Upper lobe of left lung (tissue), 4 donors: Measurements from ENCODE around the gene SIGLEC7.

Source experiments
- POLR2AphosphoS5 ChIP-seq, 2 donors: sonication (generic); formaldehyde crosslinking; IDR thresholded peaks; one replicate each; pipeline ENCODE4 v1.5.1; 2017; ENCODE audit warnings: antibody characterized with exemption in 2 of 2
- TF ChIP-seq, protein P1 (sequence below), 6 experiments: fragments of 450-650 bp in 4 of 6; fragments of 200-600 bp in 2 of 6; sonication (generic) in 2 of 6; IDR thresholded peaks; one replicate each; pipeline ENCODE4 v1.5.1; 2016 to 2019; ENCODE audit warnings: antibody characterized with exemption in 6 of 6

- TF ChIP-seq, protein P1, sequence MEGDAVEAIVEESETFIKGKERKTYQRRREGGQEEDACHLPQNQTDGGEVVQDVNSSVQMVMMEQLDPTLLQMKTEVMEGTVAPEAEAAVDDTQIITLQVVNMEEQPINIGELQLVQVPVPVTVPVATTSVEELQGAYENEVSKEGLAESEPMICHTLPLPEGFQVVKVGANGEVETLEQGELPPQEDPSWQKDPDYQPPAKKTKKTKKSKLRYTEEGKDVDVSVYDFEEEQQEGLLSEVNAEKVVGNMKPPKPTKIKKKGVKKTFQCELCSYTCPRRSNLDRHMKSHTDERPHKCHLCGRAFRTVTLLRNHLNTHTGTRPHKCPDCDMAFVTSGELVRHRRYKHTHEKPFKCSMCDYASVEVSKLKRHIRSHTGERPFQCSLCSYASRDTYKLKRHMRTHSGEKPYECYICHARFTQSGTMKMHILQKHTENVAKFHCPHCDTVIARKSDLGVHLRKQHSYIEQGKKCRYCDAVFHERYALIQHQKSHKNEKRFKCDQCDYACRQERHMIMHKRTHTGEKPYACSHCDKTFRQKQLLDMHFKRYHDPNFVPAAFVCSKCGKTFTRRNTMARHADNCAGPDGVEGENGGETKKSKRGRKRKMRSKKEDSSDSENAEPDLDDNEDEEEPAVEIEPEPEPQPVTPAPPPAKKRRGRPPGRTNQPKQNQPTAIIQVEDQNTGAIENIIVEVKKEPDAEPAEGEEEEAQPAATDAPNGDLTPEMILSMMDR (IDR thresholded peaks at IDR 0.05), result no peak
- no peak for TF ChIP-seq POLR2AphosphoS5 (IDR thresholded peaks at IDR 0.05)
Measured at GRCh38 chr19:51187395-51188226, 45.5 kb downstream of the SIGLEC7 start.
